Fibroblast of the aortic adventitia (primary cell): ENCODE data around the gene ST6GALNAC4. TPM values are rescaled to one million over a fixed set of nuclear protein-coding genes. Genes with fewer than 3 reads are reported as not detected.

ENCODE experiments used
- DNase-seq: peaks from one replicate; pipeline ENCODE4 v3.0.0-alpha.2; 2010; ENCODE audit warnings: low read depth
- H3K4me3 ChIP-seq: 2 replicates; pipeline ENCODE4 v1.5.1; 2011; ENCODE audit warnings: low read depth, mild to moderate bottlenecking, control low read depth, low read length, moderate library complexity
- CTCF ChIP-seq: IDR thresholded peaks from 2 replicates; pipeline ENCODE4 v1.5.1; 2011; ENCODE audit warnings: mild to moderate bottlenecking, low read length, control low read depth, inconsistent platforms; ENCODE audit not compliant: insufficient read depth
- total RNA-seq: library from RNA; depleted of rRNA; stranded (reverse); fragments of >200 nt; gene quantifications from 2 replicates; pipeline ENCODE4 v1.2.3, GENCODE V29; 2012; ENCODE audit warnings: low replicate concordance

ST6GALNAC4 gene
- total RNA-seq, 1 donor = 37.1 TPM

GRCh38 chr9:127919253-127919815 is 2.5 kb upstream of the ST6GALNAC4 start:
- peak; percentile 98 for DNase-seq
- H3K4me3 ChIP-seq = no peak overlapping the region
- TF ChIP-seq CTCF = no peak

- TF ChIP-seq CTCF = no peak
- DNase-seq = peak; percentile 83
- no peak overlapping the region for H3K4me3 ChIP-seq
Observed at GRCh38 chr9:127918183-127919107, 1.6 kb upstream of the ST6GALNAC4 start.

- TF ChIP-seq CTCF = no peak
Observed at GRCh38 chr9:127917603-127918002, 762 bp upstream of the ST6GALNAC4 start.

GRCh38 chr9:127915801-127916719 is 781 bp downstream of the ST6GALNAC4 start:
- TF ChIP-seq CTCF = no peak
- H3K4me3 ChIP-seq = peak overlapping the region; percentile 93
- DNase-seq = no peak

More at GRCh38 chr9:127917603-127918002, 762 bp upstream of the ST6GALNAC4 start:
- DNase-seq = no peak
- H3K4me3 ChIP-seq = no peak overlapping the region

- TF ChIP-seq CTCF = no peak
- H3K4me3 ChIP-seq = peak overlapping the region; percentile 45
- no peak for DNase-seq
Observed at GRCh38 chr9:127915325-127915752, 1.5 kb downstream of the ST6GALNAC4 start.

GRCh38 chr9:127913682-127914081 is 3.2 kb downstream of the ST6GALNAC4 start:
- no peak for TF ChIP-seq CTCF
- no peak for DNase-seq
- no peak overlapping the region for H3K4me3 ChIP-seq
